Measurements from ENCODE around the gene KCNIP1.

DNA sequence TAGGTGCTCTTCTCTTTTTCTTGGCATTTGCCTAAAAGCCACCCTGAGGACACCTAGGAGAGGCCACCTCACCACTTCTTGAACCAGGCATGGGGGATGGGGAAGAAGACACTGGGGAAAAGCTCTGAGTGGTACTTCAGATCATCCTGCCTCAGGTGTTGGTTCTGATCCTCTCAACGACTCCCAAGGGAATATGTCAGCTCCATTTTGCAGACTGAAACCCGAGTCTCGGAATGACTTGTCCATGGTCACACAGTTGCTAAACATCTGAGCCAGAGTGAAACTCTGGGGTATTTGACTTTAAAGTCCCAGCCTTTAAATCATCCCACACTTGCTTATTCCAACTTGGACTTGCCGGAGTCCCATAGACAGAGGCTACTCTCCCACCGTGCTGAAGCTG is 159.1 kb downstream of the KCNIP1 start:
- TF ChIP-seq, protein P1, sequence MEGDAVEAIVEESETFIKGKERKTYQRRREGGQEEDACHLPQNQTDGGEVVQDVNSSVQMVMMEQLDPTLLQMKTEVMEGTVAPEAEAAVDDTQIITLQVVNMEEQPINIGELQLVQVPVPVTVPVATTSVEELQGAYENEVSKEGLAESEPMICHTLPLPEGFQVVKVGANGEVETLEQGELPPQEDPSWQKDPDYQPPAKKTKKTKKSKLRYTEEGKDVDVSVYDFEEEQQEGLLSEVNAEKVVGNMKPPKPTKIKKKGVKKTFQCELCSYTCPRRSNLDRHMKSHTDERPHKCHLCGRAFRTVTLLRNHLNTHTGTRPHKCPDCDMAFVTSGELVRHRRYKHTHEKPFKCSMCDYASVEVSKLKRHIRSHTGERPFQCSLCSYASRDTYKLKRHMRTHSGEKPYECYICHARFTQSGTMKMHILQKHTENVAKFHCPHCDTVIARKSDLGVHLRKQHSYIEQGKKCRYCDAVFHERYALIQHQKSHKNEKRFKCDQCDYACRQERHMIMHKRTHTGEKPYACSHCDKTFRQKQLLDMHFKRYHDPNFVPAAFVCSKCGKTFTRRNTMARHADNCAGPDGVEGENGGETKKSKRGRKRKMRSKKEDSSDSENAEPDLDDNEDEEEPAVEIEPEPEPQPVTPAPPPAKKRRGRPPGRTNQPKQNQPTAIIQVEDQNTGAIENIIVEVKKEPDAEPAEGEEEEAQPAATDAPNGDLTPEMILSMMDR (IDR thresholded peaks at IDR 0.05 in 8 of 11, conservative IDR thresholded peaks at IDR 0.05 in 3 of 11): no peak
- TF ChIP-seq POLR2A (IDR thresholded peaks at IDR 0.05): no peak
